Adipose tissue (tissue), 3 donors: ENCODE measurements around the gene MS4A3. TPM values are rescaled to one million over a fixed set of nuclear protein-coding genes. Genes with fewer than 3 reads are reported as not detected.

ENCODE experiments used
- polyA plus RNA-seq, 3 donors: library from polyadenylated mRNA; stranded (reverse); fragments of 200-250 nt; gene quantifications; one replicate each; pipeline ENCODE4 v1.2.3, GENCODE V29; 2013
- donor health status: healthy with polysubstance abuse.
- donor health status: Bipolar disorder and iron deficiency.
- donor health status: healthy.

The MS4A3 gene
- polyA plus RNA-seq, 3 donors: 0.07 to 1.1 TPM; not detected in 1

Other genes with a start within 250 kb of the MS4A3 start
- 10 to 100 TPM; 32.5 to 54.1 (median 52.7) TPM for gene MRPL16, start 245.9 kb upstream of the MS4A3 start, polyA plus RNA-seq
- gene CBLIF, start 211.2 kb upstream of the MS4A3 start, polyA plus RNA-seq: 100 to 1,000 TPM in 1 of 3 donors, 1 to 10 TPM in 1, under 1 TPM in 1; 0.03 to 160 (median 2.1) TPM
- 1 to 10 TPM in 2 of 3 donors, under 1 TPM in 1; 0.79 to 6.4 (median 1.3) TPM for gene TCN1, start 190.2 kb upstream of the MS4A3 start, polyA plus RNA-seq
- not detected for gene OOSP3, start 177.9 kb upstream of the MS4A3 start, polyA plus RNA-seq
- gene OOSP1, start 118.2 kb upstream of the MS4A3 start, polyA plus RNA-seq: not detected
- not detected for gene OOSP4A, start 92.6 kb upstream of the MS4A3 start, polyA plus RNA-seq
- not detected for gene OOSP4B, start 39.5 kb upstream of the MS4A3 start, polyA plus RNA-seq
- gene OOSP2, start 16.3 kb upstream of the MS4A3 start, polyA plus RNA-seq: not detected
- under 1 TPM in 2 of 3 donors, not detected in 1; 0.09 to 0.34 TPM for gene MS4A2, start 32.0 kb downstream of the MS4A3 start, polyA plus RNA-seq
- gene MS4A6A, start 126.4 kb downstream of the MS4A3 start, polyA plus RNA-seq: 10 to 100 TPM; 13.2 to 84.0 (median 76.3) TPM
- under 1 TPM; 0.08 to 0.56 (median 0.22) TPM for gene MS4A4E, start 186.5 kb downstream of the MS4A3 start, polyA plus RNA-seq
- 10 to 100 TPM in 2 of 3 donors, 1 to 10 TPM in 1; 6.6 to 38.2 (median 37.0) TPM for gene MS4A4A, start 224.0 kb downstream of the MS4A3 start, polyA plus RNA-seq